HEK293 (cell line): ENCODE results near the gene ACER3.

Source experiments
- CTCF ChIA-PET: fragments of 350-600 bp; formaldehyde crosslinking; extraction: SDS; loops from one replicate; lab custom pipeline; 2021; ENCODE audit warnings: antibody characterized with exemption; lab: Yijun Ruan, JAX
- POLR2A ChIA-PET: fragments of 300-600 bp; formaldehyde crosslinking; extraction: SDS; loops from one replicate; lab custom pipeline; 2020; ENCODE audit warnings: antibody characterized with exemption, inconsistent platforms; lab: Yijun Ruan, JAX
- H3K27ac ChIP-seq: fragments of 200-500 bp; sonication (Bioruptor generic); 2 replicates; pipeline ENCODE4 v1.5.1; 2014; ENCODE audit warnings: low read depth, low read length, control low read depth, inconsistent platforms; ENCODE audit errors: extremely low read depth
- H3K36me3 ChIP-seq, 2 experiments: fragments of 200-500 bp in 1 of 2; sonication (Bioruptor generic) in 1 of 2; 1 replicate in 1 of 2; 2 replicates in 1 of 2; pipeline ENCODE4 v1.5.1; 2014 to 2017; ENCODE audit warnings: inconsistent platforms in 2 of 2, low read length in 2 of 2; ENCODE audit not compliant: control insufficient read depth in 2 of 2, insufficient read depth in 1 of 2
- H3K4me1 ChIP-seq: fragments of 200-500 bp; sonication (Bioruptor generic); 2 replicates; pipeline ENCODE4 v1.5.1; 2014; ENCODE audit warnings: mild to moderate bottlenecking, low read length, inconsistent platforms; ENCODE audit not compliant: control insufficient read depth, insufficient read depth
- H3K4me3 ChIP-seq: 2 replicates; pipeline ENCODE4 v1.5.1; 2011; ENCODE audit warnings: low read depth, mild to moderate bottlenecking, control low read depth, low read length, moderate library complexity
- H3K9me3 ChIP-seq: fragments of 200-500 bp; sonication (Bioruptor generic); 2 replicates; pipeline ENCODE4 v1.5.1; 2014; ENCODE audit warnings: low read depth, low read length, inconsistent platforms; ENCODE audit not compliant: control insufficient read depth, insufficient read depth
- FEZF1 ChIP-seq: fragments of 450-650 bp; formaldehyde crosslinking; IDR thresholded peaks from 2 replicates; pipeline ENCODE4 v1.5.1; 2016; ENCODE audit warnings: missing biosample characterization, missing genetic modification characterization
- KLF1 ChIP-seq: fragments of 450-650 bp; formaldehyde crosslinking; IDR thresholded peaks from 2 replicates; pipeline ENCODE4 v1.5.1; 2016; ENCODE audit warnings: missing biosample characterization, missing genetic modification characterization
- MEIS1 ChIP-seq: sonication (generic); formaldehyde crosslinking; IDR thresholded peaks from 2 replicates; pipeline ENCODE4 v1.8.1; 2022; ENCODE audit warnings: missing genetic modification reagents, mild to moderate bottlenecking, borderline replicate concordance
- MYNN ChIP-seq: fragments of 450-650 bp; formaldehyde crosslinking; IDR thresholded peaks from 2 replicates; pipeline ENCODE4 v1.5.1; 2016; ENCODE audit warnings: missing biosample characterization, missing genetic modification characterization, borderline replicate concordance
- SP7 ChIP-seq: fragments of 450-650 bp; formaldehyde crosslinking; IDR thresholded peaks from 2 replicates; pipeline ENCODE4 v1.5.1; 2016; ENCODE audit warnings: missing biosample characterization, missing genetic modification characterization
- ZBTB20 ChIP-seq: fragments of 450-650 bp; formaldehyde crosslinking; IDR thresholded peaks from 2 replicates; pipeline ENCODE4 v1.5.1; 2016; ENCODE audit warnings: missing biosample characterization, missing genetic modification characterization
- ZNF121 ChIP-seq: fragments of 450-650 bp; formaldehyde crosslinking; IDR thresholded peaks from 2 replicates; pipeline ENCODE4 v1.5.1; 2016; ENCODE audit warnings: missing biosample characterization, missing genetic modification characterization
- ZNF174 ChIP-seq: fragments of 450-650 bp; formaldehyde crosslinking; IDR thresholded peaks from 2 replicates; pipeline ENCODE4 v1.5.0; 2017; ENCODE audit warnings: missing biosample characterization, mild to moderate bottlenecking, missing genetic modification characterization
- ZNF175 ChIP-seq: fragments of 450-650 bp; formaldehyde crosslinking; IDR thresholded peaks from 2 replicates; pipeline ENCODE4 v1.5.1; 2016; ENCODE audit warnings: missing biosample characterization, missing genetic modification characterization
- ZNF248 ChIP-seq: fragments of 450-650 bp; formaldehyde crosslinking; IDR thresholded peaks from 2 replicates; pipeline ENCODE4 v1.5.1; 2017; ENCODE audit warnings: missing biosample characterization, missing genetic modification characterization
- ZNF335 ChIP-seq: fragments of 450-650 bp; formaldehyde crosslinking; conservative IDR thresholded peaks from 2 replicates; pipeline ENCODE4 v1.5.1; 2016; ENCODE audit warnings: missing biosample characterization, missing genetic modification characterization
- ZNF560 ChIP-seq: fragments of 450-650 bp; formaldehyde crosslinking; IDR thresholded peaks from 2 replicates; pipeline ENCODE4 v1.5.1; 2017; ENCODE audit warnings: missing biosample characterization, missing genetic modification characterization, borderline replicate concordance
- ZNF610 ChIP-seq: fragments of 450-650 bp; formaldehyde crosslinking; IDR thresholded peaks from 2 replicates; pipeline ENCODE4 v1.5.1; 2016; ENCODE audit warnings: missing biosample characterization, missing genetic modification characterization, borderline replicate concordance
- ZNF624 ChIP-seq: fragments of 450-650 bp; formaldehyde crosslinking; IDR thresholded peaks from 2 replicates; pipeline ENCODE4 v1.5.1; 2017; ENCODE audit warnings: missing biosample characterization, missing genetic modification characterization
- ZSCAN23 ChIP-seq: fragments of 450-650 bp; formaldehyde crosslinking; IDR thresholded peaks from 2 replicates; pipeline ENCODE4 v1.5.1; 2016; ENCODE audit warnings: missing biosample characterization, missing genetic modification characterization
- TF ChIP-seq, protein P1 (sequence below): fragments of 450-650 bp; formaldehyde crosslinking; IDR thresholded peaks from 2 replicates; pipeline ENCODE4 v1.5.1; 2016; ENCODE audit warnings: missing biosample characterization, missing genetic modification characterization, borderline replicate concordance
- TF ChIP-seq, protein P2 (sequence below): fragments of 450-650 bp; formaldehyde crosslinking; IDR thresholded peaks from 2 replicates; pipeline ENCODE4 v1.5.1; 2016; ENCODE audit warnings: missing biosample characterization, missing genetic modification characterization
- TF ChIP-seq, protein P3 (sequence below): fragments of 450-650 bp; formaldehyde crosslinking; IDR thresholded peaks from 2 replicates; pipeline ENCODE4 v1.5.1; 2016; ENCODE audit warnings: missing biosample characterization, missing genetic modification characterization

The ACER3 gene

DNA sequence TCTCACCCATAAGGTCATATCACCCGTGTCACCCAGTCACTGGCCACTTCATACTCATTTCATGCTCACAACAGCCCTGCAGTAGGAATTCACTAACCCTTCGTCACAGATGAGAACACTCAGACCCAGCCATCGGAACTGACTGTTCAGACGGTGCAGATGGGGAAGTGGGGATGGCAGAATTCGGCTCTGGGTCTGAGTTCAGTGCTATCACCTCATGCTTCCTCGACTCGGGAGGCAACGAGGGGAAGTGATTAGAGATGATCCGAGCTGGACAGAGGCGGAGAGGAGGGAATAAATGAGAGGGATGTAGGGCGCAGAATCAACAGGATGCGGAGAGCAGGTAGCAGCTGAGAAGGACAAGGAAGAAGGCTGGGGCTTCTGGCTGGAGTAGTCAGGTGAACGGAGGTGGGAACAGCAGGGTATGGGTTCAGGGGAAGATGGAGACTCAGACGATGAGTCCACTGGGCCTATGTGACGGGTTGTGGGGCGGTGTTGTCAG lies 178.2 kb downstream of the ACER3 start:
- H3K36me3 ChIP-seq, result no peaks in the 10 kb centered on the region
- H3K4me3 ChIP-seq, result no peak overlapping the region
- TF ChIP-seq, protein P1, sequence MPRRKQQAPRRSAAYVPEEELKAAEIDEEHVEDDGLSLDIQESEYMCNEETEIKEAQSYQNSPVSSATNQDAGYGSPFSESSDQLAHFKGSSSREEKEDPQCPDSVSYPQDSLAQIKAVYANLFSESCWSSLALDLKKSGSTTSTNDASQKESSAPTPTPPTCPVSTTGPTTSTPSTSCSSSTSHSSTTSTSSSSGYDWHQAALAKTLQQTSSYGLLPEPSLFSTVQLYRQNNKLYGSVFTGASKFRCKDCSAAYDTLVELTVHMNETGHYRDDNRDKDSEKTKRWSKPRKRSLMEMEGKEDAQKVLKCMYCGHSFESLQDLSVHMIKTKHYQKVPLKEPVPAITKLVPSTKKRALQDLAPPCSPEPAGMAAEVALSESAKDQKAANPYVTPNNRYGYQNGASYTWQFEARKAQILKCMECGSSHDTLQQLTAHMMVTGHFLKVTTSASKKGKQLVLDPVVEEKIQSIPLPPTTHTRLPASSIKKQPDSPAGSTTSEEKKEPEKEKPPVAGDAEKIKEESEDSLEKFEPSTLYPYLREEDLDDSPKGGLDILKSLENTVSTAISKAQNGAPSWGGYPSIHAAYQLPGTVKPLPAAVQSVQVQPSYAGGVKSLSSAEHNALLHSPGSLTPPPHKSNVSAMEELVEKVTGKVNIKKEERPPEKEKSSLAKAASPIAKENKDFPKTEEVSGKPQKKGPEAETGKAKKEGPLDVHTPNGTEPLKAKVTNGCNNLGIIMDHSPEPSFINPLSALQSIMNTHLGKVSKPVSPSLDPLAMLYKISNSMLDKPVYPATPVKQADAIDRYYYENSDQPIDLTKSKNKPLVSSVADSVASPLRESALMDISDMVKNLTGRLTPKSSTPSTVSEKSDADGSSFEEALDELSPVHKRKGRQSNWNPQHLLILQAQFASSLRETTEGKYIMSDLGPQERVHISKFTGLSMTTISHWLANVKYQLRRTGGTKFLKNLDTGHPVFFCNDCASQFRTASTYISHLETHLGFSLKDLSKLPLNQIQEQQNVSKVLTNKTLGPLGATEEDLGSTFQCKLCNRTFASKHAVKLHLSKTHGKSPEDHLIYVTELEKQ (tag by site-specific recombination), result no peak
- H3K27ac ChIP-seq, result no peak overlapping the region
- H3K9me3 ChIP-seq, result no peaks in the 10 kb centered on the region
- peaks cover 9% of the 10 kb centered on the region; the same call in 1 of the 2 replicates for H3K4me1 ChIP-seq
- ChIA-PET CTCF (interaction anchor here (0.5 to 2.4 kb wide), 8 partner anchors 12 to 314 kb away, joined by 3 to 17 read pairs (median 4); no protein-coding TSS in a partner anchor), POLR2A (no interaction called here)

DNA sequence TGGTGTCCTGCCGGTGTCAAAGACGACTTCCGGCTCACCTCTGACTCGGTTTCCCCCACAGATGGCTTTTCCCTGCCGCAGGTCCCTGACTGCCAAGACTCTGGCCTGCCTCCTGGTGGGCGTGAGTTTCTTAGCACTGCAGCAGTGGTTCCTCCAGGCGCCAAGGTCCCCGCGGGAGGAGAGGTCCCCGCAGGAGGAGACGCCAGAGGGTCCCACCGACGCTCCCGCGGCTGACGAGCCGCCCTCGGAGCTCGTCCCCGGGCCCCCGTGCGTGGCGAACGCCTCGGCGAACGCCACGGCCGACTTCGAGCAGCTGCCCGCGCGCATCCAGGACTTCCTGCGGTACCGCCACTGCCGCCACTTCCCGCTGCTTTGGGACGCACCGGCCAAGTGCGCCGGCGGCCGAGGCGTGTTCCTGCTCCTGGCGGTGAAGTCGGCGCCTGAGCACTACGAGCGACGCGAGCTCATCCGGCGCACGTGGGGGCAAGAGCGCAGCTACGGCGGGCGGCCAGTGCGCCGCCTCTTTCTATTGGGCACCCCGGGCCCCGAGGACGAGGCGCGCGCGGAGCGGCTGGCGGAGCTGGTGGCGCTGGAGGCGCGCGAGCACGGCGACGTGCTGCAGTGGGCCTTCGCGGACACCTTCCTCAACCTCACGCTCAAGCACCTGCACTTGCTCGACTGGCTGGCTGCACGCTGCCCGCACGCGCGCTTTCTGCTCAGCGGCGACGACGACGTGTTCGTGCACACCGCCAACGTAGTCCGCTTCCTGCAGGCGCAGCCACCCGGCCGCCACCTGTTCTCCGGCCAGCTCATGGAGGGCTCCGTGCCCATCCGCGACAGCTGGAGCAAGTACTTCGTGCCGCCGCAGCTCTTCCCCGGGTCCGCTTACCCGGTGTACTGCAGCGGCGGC lies 179.0 kb downstream of the ACER3 start:
- H3K4me3 ChIP-seq, result no peak overlapping the region
- no peaks in the 10 kb centered on the region for H3K36me3 ChIP-seq
- no peak for TF ChIP-seq ZNF610 (tag by site-specific recombination)
- no peak for TF ChIP-seq MYNN (tag by site-specific recombination)
- no peak for TF ChIP-seq FEZF1
- no peak for TF ChIP-seq ZNF121 (tag by site-specific recombination)
- TF ChIP-seq ZNF248 (tag by site-specific recombination), result no peak
- TF ChIP-seq, protein P2, sequence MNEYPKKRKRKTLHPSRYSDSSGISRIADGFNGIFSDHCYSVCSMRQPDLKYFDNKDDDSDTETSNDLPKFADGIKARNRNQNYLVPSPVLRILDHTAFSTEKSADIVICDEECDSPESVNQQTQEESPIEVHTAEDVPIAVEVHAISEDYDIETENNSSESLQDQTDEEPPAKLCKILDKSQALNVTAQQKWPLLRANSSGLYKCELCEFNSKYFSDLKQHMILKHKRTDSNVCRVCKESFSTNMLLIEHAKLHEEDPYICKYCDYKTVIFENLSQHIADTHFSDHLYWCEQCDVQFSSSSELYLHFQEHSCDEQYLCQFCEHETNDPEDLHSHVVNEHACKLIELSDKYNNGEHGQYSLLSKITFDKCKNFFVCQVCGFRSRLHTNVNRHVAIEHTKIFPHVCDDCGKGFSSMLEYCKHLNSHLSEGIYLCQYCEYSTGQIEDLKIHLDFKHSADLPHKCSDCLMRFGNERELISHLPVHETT (tag by site-specific recombination), result no peak
- no peak for TF ChIP-seq MEIS1
- TF ChIP-seq, protein P3, sequence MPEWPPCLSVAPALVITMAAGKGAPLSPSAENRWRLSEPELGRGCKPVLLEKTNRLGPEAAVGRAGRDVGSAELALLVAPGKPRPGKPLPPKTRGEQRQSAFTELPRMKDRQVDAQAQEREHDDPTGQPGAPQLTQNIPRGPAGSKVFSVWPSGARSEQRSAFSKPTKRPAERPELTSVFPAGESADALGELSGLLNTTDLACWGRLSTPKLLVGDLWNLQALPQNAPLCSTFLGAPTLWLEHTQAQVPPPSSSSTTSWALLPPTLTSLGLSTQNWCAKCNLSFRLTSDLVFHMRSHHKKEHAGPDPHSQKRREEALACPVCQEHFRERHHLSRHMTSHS (tag by site-specific recombination), result no peak
- no peak for TF ChIP-seq KLF1
- TF ChIP-seq ZNF560 (tag by site-specific recombination), result no peak
- TF ChIP-seq ZNF175 (tag by site-specific recombination), result no peak
- no peak for TF ChIP-seq ZSCAN23 (tag by site-specific recombination)
- no peak for TF ChIP-seq ZBTB20
- TF ChIP-seq ZNF624 (tag by site-specific recombination), result no peak
- TF ChIP-seq SP7 (tag by site-specific recombination), result no peak
- TF ChIP-seq ZNF335, result no peak
- no peak for TF ChIP-seq ZNF174
- CTCF ChIA-PET, result interaction anchor here (0.7 to 2.4 kb wide), 10 partner anchors 13 to 1631 kb away, joined by 3 to 17 read pairs (median 3); no protein-coding TSS in a partner anchor
- peaks cover 9% of the 10 kb centered on the region; the same call in 1 of the 2 replicates for H3K4me1 ChIP-seq
- no peak overlapping the region for H3K27ac ChIP-seq
- H3K9me3 ChIP-seq, result no peaks in the 10 kb centered on the region
- POLR2A ChIA-PET, result no interaction called here
